Skeletal muscle satellite cell (primary cell): ENCODE measurements around the gene KRTAP5-6.

Source experiments
- H3K27me3 ChIP-seq: 2 replicates; pipeline ENCODE4 v1.7.0; 2013; ENCODE audit warnings: low read length; ENCODE audit not compliant: control insufficient read depth, insufficient read depth
- H3K36me3 ChIP-seq: 2 replicates; pipeline ENCODE4 v1.7.0; 2013; ENCODE audit warnings: mild to moderate bottlenecking, control low read depth, low read length; ENCODE audit not compliant: insufficient read depth
- H3K4me1 ChIP-seq: 2 replicates; pipeline ENCODE4 v1.7.0; 2013; ENCODE audit warnings: low read length; ENCODE audit not compliant: control insufficient read depth, insufficient read depth
- H3K4me2 ChIP-seq: 2 replicates; pipeline ENCODE4 v1.7.0; 2013; ENCODE audit warnings: mild to moderate bottlenecking, low read length
- H3K4me3 ChIP-seq: 2 replicates; pipeline ENCODE4 v1.7.0; 2013; ENCODE audit warnings: low read length
- H3K9ac ChIP-seq: 2 replicates; pipeline ENCODE4 v1.7.0; 2013; ENCODE audit warnings: mild to moderate bottlenecking, low read depth, low read length, moderate library complexity
- H3K9me3 ChIP-seq: replicated peaks from 2 replicates; pipeline ENCODE4 v1.7.0; 2013; ENCODE audit warnings: mild to moderate bottlenecking, control low read depth, low read length

Gene KRTAP5-6

DNA sequence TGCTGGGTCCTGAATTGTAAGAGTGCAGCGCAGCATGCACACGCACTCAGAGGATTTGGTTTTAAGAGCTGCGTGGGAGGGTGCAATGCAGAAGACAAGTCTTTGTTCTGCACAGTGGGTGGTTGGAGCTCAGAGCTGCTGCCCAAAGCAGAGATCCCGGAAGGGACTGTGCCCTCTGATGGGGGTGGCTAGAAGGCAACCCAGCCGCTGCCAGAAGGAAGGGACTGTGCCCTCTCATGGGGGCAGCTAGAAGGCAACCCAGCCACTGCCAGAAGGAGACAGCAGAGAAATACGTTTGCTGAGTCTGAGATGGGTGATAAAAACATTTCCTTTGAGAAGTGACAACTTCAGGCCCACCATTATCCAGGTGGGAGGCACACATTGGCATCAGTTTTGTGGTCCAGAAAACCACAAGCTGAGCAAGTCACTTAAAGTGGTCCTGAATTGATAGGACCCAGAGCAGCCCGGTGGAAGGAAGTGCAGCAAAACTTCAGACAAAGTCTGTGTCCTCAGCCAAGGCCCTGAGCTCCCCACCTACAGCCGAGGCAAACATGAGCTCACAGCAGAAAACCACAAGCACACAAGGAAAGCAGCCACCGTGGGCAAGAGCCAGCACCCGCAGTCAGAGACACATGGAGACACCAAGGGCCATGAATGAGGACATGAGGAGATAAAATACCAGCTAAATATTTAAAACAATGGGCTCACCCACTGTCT lies 4.3 kb downstream of the KRTAP5-6 start:
- H3K27me3 ChIP-seq: peaks cover 45% of the 10 kb centered on the region
- H3K4me3 ChIP-seq: no peak overlapping the region
- H3K9ac ChIP-seq: no peak overlapping the region
- no peak overlapping the region for H3K4me2 ChIP-seq
- no peaks in the 10 kb centered on the region for H3K4me1 ChIP-seq
- no peaks in the 10 kb centered on the region for H3K9me3 ChIP-seq
- no peaks in the 10 kb centered on the region for H3K36me3 ChIP-seq

DNA sequence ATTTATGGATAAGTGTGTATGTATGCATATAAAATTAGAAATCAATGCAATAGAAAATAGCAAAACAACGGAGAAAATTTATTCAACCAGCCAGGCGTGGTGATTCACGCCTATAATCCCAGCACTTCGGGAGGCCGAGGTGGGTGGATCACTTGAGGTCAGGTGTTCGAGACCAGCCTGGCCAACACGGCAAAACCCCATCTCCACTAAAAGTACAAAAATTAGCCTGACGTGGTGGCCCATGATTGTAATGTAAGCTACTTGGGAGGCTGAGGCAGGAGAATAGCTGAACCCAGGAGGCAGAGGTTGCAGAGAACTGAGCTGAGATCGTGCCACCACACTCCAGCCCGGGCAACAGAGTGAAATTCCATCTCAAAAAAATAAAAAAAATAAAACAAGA lies 5.5 kb downstream of the KRTAP5-6 start:
- Histone ChIP-seq H3K9me3 (no peaks in the 10 kb centered on the region), H3K4me3 (no peak overlapping the region), H3K4me1 (no peaks in the 10 kb centered on the region), H3K27me3 (peaks cover 50% of the 10 kb centered on the region), H3K36me3 (no peaks in the 10 kb centered on the region), H3K4me2 (no peak overlapping the region), H3K9ac (no peak overlapping the region)

DNA sequence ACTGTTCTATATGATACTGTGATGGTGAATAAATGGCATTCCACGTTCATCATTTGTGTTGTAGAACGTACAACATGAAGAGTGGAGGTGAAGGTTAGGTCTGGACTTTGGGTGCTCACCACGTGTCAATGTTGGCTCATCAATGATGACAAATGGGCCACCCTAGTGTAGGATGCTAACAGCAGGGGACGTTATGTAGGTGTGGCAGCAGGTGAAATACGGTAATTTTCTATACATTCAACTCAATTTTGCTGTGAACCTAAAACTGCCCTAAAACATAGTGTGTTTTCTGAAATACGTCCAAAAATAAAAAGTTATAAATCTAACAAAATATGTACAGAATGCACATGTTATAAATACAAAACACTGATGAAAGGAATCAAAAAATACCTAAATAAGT lies 6.2 kb downstream of the KRTAP5-6 start:
- Histone ChIP-seq H3K4me2 (no peak overlapping the region), H3K4me3 (no peak overlapping the region), H3K4me1 (no peaks in the 10 kb centered on the region), H3K36me3 (no peaks in the 10 kb centered on the region), H3K27me3 (peaks cover 56% of the 10 kb centered on the region), H3K9ac (no peak overlapping the region), H3K9me3 (no peaks in the 10 kb centered on the region)

DNA sequence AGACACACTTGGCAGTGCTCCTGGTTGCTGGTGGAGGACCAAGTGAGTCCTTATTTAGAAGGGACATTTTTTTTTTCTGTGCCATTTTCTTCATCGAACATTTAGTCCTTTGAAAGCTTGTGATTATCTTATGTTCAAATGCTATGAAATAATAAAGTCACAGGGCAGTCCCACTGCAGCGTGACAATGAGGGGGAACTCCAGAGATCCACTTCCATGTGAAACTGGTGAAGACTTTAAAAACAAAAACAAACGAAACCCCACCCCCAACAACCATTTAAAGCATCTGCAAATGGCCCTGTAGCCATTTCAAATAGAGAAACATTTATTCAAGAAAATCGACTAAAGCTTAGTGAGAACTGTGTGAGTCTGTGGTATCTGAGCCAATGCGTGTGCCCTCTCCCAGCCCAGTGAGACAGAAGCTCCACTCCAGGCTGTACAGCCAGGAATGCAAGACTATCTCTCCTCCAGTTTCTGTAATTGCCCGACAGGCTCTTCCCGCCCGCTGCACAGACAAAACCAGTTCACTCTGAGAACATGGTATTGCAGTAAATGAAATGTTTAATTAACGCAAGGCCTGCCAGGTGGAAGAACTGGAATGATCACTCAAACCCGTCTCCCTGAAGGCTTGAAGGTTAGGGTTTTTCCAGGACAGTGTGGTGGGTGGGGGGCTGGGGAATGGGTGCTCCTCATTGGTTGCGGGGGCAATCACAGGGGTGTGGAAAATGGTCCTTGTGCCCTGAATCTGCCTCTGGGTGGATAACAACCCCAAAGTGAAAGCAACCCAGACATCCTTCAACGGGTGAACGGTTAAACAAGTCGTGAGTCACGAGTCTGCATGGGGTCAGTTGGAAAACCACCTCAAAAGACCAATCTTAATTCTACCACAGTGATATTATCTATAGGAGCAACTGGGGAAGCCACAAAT lies 8.4 kb downstream of the KRTAP5-6 start:
- H3K27me3 ChIP-seq: peaks cover 69% of the 10 kb centered on the region
- no peaks in the 10 kb centered on the region for H3K9me3 ChIP-seq
- no peaks in the 10 kb centered on the region for H3K36me3 ChIP-seq
- H3K9ac ChIP-seq: no peak overlapping the region
- no peak overlapping the region for H3K4me2 ChIP-seq
- no peak overlapping the region for H3K4me3 ChIP-seq
- H3K4me1 ChIP-seq: no peaks in the 10 kb centered on the region

DNA sequence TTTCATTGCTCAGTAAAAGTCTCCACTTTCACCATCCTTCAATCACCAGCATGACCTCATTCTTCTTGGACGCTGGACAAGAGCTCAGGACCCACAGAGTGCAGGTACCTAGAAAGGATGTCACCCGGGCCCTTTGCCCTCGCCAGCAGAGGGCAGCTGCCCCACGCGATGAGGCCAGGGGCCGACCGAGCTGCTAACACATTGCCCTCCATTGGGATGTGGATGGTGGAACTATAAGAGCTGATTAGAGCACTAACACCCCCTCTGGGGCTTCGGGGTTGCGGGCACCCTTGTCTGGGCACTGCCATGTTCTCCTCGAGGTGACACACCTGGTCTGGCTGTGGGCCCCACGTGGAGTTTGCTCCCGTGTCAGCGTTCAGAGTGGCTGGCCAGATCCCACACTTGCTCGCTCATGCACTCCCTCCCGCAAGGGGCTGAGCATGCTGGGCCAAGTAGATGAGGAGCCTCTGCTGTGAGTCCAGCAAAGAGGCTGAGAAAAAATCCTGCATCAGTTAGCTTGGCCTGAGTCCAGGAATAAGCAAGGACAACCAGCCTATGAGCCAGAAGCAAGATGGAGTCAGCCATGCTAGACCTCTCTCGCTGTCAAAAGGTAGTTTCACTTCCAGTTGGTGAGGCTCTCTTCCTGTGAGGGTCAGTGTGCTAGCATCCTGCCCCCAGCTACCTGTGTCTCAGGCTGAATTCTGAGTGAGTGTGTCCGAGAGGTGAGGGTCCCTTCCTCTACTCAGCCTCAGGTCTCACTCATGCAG lies 9.8 kb downstream of the KRTAP5-6 start:
- Histone ChIP-seq H3K4me1 (no peaks in the 10 kb centered on the region), H3K9me3 (no peaks in the 10 kb centered on the region), H3K4me2 (no peak overlapping the region), H3K4me3 (no peak overlapping the region), H3K9ac (no peak overlapping the region), H3K36me3 (no peaks in the 10 kb centered on the region), H3K27me3 (peaks cover 71% of the 10 kb centered on the region)

DNA sequence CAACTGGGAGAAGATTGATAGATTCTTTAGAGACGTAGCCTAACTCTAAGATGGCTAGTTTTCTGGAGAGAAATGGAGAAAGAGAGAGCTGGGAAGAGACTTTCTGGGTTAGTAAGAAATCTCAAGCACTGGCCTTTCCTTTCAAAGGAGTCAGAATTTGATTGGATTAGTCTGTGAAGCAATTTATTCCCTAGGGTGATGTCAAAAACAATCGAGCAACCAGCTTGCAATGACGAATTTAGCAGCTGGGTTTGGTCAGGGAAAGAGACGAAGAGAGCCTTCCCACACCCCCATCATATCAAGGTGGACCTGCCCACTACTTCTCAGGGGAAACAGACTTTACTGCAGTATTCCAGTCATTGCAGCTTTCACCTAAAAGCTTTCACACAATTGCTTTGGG lies 10.8 kb downstream of the KRTAP5-6 start:
- H3K4me3 ChIP-seq: no peak overlapping the region
- H3K9ac ChIP-seq: no peak overlapping the region
- H3K36me3 ChIP-seq: no peaks in the 10 kb centered on the region
- peaks cover 70% of the 10 kb centered on the region for H3K27me3 ChIP-seq
- no peaks in the 10 kb centered on the region for H3K4me1 ChIP-seq
- no peak overlapping the region for H3K4me2 ChIP-seq
- H3K9me3 ChIP-seq: no peaks in the 10 kb centered on the region

DNA sequence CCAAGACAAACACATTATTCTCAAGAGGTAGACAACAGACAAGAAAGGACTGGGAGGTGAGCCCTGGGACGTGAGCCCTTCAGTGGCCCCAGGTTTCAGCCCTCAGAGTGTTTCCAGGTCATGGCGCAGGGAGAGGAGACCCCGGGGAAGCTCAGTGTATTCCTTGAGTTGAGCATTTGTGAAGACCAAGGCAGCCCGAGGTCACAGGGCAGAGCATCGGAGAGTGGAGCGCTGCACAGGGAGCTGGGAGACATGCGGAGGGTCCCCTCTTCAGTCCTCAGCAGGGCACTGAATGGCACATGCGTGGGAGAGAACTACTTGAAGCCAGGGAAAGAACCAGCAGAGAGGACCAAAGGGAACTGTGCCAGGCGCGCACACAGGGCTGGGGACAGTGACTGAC lies 11.7 kb downstream of the KRTAP5-6 start:
- Histone ChIP-seq H3K9ac (no peak overlapping the region), H3K4me3 (no peak overlapping the region), H3K4me1 (no peaks in the 10 kb centered on the region), H3K36me3 (no peaks in the 10 kb centered on the region), H3K27me3 (peaks cover 65% of the 10 kb centered on the region), H3K4me2 (no peak overlapping the region), H3K9me3 (no peaks in the 10 kb centered on the region)

DNA sequence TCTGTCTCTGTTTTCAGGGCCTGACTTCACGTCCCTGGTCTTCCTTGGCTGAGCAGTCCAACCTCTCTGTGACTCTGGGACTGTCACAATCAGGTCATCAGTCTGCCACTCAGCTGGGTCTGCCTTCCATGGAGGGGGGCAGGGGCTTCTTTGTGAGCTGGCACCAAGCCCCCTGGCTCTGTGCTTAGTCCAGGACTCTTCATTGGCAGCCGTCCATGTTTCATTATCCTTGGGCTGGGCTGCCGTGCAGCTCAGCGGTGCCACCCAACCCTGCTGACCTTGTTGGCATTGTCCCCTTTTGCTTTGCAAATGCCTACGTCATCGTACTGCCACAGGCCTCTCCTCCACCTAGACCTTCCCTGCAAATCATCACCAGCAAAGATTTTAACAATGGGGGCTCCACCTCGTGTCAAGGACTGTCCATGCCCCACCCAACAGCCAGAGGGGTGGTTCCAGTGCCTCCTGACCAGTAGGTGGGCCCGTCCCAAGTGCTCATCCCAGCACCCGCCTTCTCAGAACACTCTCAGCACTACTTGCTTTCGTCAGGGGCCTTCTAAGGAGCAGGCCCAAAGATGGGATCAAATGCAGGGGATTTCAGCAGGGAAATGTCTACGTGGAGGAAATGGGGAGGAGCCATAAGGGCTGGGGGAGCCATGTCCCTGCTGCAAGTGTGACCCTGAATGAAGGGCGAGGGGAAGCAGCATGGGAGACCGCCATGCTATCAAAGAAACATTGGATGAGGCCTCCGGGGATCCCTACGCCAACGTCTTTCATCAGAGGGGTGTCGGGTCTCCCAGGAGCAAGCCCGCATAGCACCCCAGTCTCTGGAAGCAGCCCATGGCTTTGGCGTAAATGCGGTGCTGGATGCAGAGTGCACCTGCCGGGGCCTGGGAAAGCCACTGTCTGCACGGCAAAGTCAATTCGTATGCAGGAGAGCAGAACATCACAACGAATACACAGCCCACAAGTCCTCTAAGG lies 18.2 kb downstream of the KRTAP5-6 start:
- H3K9ac ChIP-seq: no peak overlapping the region
- peaks cover 56% of the 10 kb centered on the region for H3K27me3 ChIP-seq
- H3K4me3 ChIP-seq: no peak overlapping the region
- no peaks in the 10 kb centered on the region for H3K9me3 ChIP-seq
- no peaks in the 10 kb centered on the region for H3K4me1 ChIP-seq
- H3K36me3 ChIP-seq: no peaks in the 10 kb centered on the region
- no peak overlapping the region for H3K4me2 ChIP-seq

DNA sequence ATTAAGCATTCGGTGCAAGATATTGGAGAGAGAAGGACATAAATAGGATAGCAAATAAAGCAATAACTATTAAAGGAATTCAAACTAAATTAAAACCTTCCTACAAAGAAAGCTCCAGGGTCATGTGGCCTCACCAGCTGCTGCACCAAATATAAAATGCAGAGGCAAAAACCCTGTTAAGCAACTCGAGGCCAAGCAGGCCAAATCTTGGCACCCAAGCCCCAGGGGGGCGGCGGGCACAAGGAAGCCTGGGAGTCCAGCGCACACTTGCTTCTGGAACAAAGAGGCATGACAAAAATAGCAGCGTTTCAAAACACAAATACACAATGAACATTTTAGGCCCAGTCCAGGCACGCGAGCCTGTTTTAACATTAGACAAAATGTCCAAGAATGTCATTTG lies 20.8 kb downstream of the KRTAP5-6 start:
- H3K36me3 ChIP-seq: no peaks in the 10 kb centered on the region
- H3K9me3 ChIP-seq: no peaks in the 10 kb centered on the region
- no peak overlapping the region for H3K4me2 ChIP-seq
- H3K27me3 ChIP-seq: peaks cover 59% of the 10 kb centered on the region
- H3K4me1 ChIP-seq: no peaks in the 10 kb centered on the region
- H3K9ac ChIP-seq: no peak overlapping the region
- H3K4me3 ChIP-seq: no peak overlapping the region

DNA sequence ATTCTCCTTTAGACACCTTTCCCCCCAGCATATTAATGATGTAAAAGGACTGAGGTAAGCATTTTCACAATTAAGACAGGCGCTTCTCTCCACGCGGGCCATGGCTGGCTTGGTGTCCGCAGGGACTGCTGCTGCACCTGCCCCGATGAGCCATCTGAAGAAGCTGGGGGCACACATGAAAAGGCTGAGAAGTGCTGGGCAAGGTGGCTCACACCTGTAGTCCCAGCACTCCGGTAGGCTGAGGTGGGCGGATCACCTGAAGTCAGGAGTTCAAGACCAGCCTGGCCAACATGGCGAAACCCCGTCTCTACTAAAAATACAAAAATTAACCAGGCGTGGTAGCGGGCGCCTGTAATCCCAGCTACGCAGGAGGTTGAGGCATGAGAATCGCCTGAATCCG lies 21.3 kb downstream of the KRTAP5-6 start:
- H3K4me2 ChIP-seq: no peak overlapping the region
- no peaks in the 10 kb centered on the region for H3K36me3 ChIP-seq
- no peaks in the 10 kb centered on the region for H3K9me3 ChIP-seq
- no peaks in the 10 kb centered on the region for H3K4me1 ChIP-seq
- H3K9ac ChIP-seq: no peak overlapping the region
- H3K4me3 ChIP-seq: no peak overlapping the region
- peaks cover 64% of the 10 kb centered on the region for H3K27me3 ChIP-seq
